Lung (tissue), 12 donors: ENCODE data around the gene LARP4. TPM values are rescaled to one million over a fixed set of nuclear protein-coding genes. Genes with fewer than 3 reads are reported as not detected.

Experiments
- ATAC-seq: fragments of 200-7000 bp; cut with Tn5 transposase; one replicate; pipeline ENCODE4 v1.9.1; 2020; ENCODE audit warnings: moderate number of reproducible peaks; ENCODE audit not compliant: insufficient read depth, low FRiP score
- DNase-seq, 3 donors: peaks; one replicate each; pipeline ENCODE4 v3.0.0-alpha.2; 2013 to 2017
- H3K27ac ChIP-seq, 2 donors: one replicate each; pipeline ENCODE4 v1.5.1; 2013; ENCODE audit warnings: mild to moderate bottlenecking in 2 of 2, moderate library complexity in 2 of 2, control low read depth in 1 of 2, inconsistent platforms in 1 of 2, low read depth in 1 of 2, low read length in 1 of 2
- H3K27me3 ChIP-seq, 3 donors: one replicate each; pipeline ENCODE4 v1.5.1; 2013; ENCODE audit warnings: low read length in 2 of 3; ENCODE audit not compliant: control insufficient read depth in 3 of 3, insufficient read depth in 3 of 3
- H3K36me3 ChIP-seq, 4 donors: one replicate each; pipeline ENCODE4 v1.5.1; 2013; ENCODE audit warnings: low read length in 4 of 4, mild to moderate bottlenecking in 1 of 4, moderate library complexity in 1 of 4; ENCODE audit not compliant: control insufficient read depth in 4 of 4, insufficient read depth in 4 of 4
- H3K4me1 ChIP-seq, 5 donors: one replicate each; pipeline ENCODE4 v1.5.1; 2013; ENCODE audit warnings: low read length in 5 of 5, mild to moderate bottlenecking in 2 of 5, moderate library complexity in 1 of 5; ENCODE audit not compliant: control insufficient read depth in 5 of 5, insufficient read depth in 5 of 5
- H3K4me3 ChIP-seq: one replicate; pipeline ENCODE4 v1.5.1; 2013; ENCODE audit warnings: mild to moderate bottlenecking, control low read depth, moderate library complexity
- H3K9ac ChIP-seq, 2 donors: one replicate each; pipeline ENCODE4 v1.5.1; 2013; ENCODE audit warnings: low read length in 2 of 2, control low read depth in 1 of 2; ENCODE audit not compliant: insufficient read depth in 1 of 2
- H3K9me3 ChIP-seq, 4 donors: one replicate each; pipeline ENCODE4 v1.5.1; 2013; ENCODE audit warnings: low read length in 3 of 4, mild to moderate bottlenecking in 1 of 4, moderate library complexity in 1 of 4; ENCODE audit not compliant: control insufficient read depth in 4 of 4, insufficient read depth in 3 of 4
- WGBS, 2 donors: extraction: QIAGEN DNeasy Blood & Tissue Kit; methylation state at CpG; one replicate each; pipeline ENCODE4 v1.1.7; 2013; 5-methylcytosine and 5-hydroxymethylcytosine counted together
- polyA plus RNA-seq, 2 donors: library from polyadenylated mRNA; stranded (reverse); fragments of 200-250 nt; gene quantifications; one replicate each; pipeline ENCODE4 v1.2.1, GENCODE V29; 2013
- total RNA-seq, 2 donors: library from RNA; depleted of rRNA in 1 of 2; stranded (reverse); fragments of >200 nt in 1 of 2; gene quantifications; one replicate each; pipeline ENCODE4 v1.2.1, GENCODE V29; 2014 to 2021
- TF ChIP-seq, protein P1 (sequence below): IDR thresholded peaks from 2 replicates; pipeline ENCODE4 v1.5.1; 2012; ENCODE audit warnings: mild to moderate bottlenecking; ENCODE audit errors: control extremely low read depth, extremely low read depth
- donor health status: control.
- donor health status: control.
- donor health status: Bipolar disorder and iron deficiency.
- donor health status: healthy.
- donor health status: DM: yes; HTN: yes; CAD: no.

The LARP4 gene
- total and polyA plus RNA-seq, 4 donors = 10.9 to 69.4 (median 32.3) TPM

DNA sequence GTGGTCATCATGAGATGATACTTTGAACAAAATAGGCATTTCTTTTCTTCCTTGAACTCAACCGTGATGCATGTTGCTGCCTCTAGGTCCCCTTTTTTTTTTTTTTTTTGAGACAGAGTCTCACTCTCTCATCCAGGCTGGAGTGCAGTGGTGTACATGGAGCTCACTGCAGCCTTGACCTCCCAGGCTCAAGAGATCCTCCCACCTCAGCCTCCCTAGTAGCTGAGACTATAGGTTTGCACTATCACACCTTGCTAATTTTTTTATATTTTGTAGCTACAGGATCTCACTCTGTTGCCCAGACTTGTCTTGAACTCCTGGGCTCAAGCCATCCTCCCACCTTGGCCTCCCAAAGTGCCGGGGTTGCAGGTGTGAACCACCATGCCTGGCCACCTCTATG is 124.7 kb downstream of the LARP4 start:
- TF ChIP-seq, protein P1, sequence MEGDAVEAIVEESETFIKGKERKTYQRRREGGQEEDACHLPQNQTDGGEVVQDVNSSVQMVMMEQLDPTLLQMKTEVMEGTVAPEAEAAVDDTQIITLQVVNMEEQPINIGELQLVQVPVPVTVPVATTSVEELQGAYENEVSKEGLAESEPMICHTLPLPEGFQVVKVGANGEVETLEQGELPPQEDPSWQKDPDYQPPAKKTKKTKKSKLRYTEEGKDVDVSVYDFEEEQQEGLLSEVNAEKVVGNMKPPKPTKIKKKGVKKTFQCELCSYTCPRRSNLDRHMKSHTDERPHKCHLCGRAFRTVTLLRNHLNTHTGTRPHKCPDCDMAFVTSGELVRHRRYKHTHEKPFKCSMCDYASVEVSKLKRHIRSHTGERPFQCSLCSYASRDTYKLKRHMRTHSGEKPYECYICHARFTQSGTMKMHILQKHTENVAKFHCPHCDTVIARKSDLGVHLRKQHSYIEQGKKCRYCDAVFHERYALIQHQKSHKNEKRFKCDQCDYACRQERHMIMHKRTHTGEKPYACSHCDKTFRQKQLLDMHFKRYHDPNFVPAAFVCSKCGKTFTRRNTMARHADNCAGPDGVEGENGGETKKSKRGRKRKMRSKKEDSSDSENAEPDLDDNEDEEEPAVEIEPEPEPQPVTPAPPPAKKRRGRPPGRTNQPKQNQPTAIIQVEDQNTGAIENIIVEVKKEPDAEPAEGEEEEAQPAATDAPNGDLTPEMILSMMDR = no peak
- H3K27ac ChIP-seq = no peak overlapping the region
- 92 to 97% methylated on average over 2 of the region's 2 CpGs for WGBS, 2 donors
- H3K9ac ChIP-seq = no peak overlapping the region
- no peaks in the 10 kb centered on the region for H3K27me3 ChIP-seq
- no peak for DNase-seq
- H3K9me3 ChIP-seq = no peaks in the 10 kb centered on the region
- no peak overlapping the region for H3K4me3 ChIP-seq
- peaks cover 0 to 15% (median 3%) of the 10 kb centered on the region in 5 donors for H3K4me1 ChIP-seq
- H3K36me3 ChIP-seq = peaks cover 0 to 7% (median 2%) of the 10 kb centered on the region in 4 donors
- no peak for ATAC-seq

DNA sequence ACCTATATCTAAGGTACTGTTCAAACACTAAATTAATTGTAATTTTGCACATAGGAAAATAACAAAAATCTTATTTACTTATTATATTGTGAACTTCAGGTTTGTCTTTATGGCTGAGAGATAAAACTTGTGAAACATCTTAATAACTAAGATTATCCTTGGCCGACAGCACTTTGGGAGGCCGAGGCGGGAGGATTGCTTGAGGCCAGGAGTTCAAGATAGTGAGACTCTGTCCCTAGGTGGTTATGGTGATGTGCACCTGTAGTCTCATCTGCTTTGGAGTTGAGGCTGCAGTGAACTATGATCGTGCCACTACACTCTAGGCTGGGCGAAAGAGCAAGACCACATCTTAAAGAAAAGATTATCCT is 126.7 kb downstream of the LARP4 start:
- TF ChIP-seq, protein P1 = no peak
- 97 to 98% methylated on average over 5 of the region's 5 CpGs for WGBS, 2 donors
- Histone ChIP-seq H3K9ac (no peak overlapping the region), H3K27me3 (no peaks in the 10 kb centered on the region), H3K4me3 (no peak overlapping the region), H3K4me1 (peaks cover 0 to 9% (median 3%) of the 10 kb centered on the region in 5 donors), H3K27ac (no peak overlapping the region), H3K9me3 (no peaks in the 10 kb centered on the region), H3K36me3 (peaks cover 0 to 7% (median 2%) of the 10 kb centered on the region in 4 donors)
- ATAC-seq (no peak), DNase-seq (no peak)

DNA sequence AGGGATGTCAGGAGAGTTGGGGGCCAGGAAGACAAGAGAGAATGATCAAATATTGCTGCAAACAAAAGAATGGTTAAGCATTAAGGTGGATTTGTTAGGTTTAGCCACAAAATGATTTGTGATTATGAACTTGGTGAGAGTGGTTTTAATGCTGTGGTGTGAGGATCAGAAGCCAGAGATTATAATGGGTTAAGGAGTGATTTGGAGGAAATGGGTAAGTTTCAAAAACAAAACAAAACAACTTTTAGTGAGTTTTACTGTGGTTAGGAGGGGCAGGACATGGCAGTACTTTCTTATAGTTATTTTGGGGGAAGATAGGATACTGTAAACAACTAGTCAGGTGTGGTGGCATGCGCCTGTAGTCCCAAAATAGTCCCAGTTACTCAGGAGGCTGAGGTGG is 128.1 kb downstream of the LARP4 start:
- Histone ChIP-seq H3K4me1 (peaks cover 0 to 20% (median 3%) of the 10 kb centered on the region in 5 donors), H3K27ac (no peak overlapping the region), H3K27me3 (no peaks in the 10 kb centered on the region), H3K9ac (no peak overlapping the region), H3K9me3 (no peaks in the 10 kb centered on the region), H3K36me3 (peaks cover 0 to 7% (median 2%) of the 10 kb centered on the region in 4 donors), H3K4me3 (no peak overlapping the region)
- no peak for DNase-seq
- WGBS, 2 donors = 89 to 98% methylated on average over 1 of the region's 1 CpG
- no peak for ATAC-seq
- TF ChIP-seq, protein P1 = no peak

DNA sequence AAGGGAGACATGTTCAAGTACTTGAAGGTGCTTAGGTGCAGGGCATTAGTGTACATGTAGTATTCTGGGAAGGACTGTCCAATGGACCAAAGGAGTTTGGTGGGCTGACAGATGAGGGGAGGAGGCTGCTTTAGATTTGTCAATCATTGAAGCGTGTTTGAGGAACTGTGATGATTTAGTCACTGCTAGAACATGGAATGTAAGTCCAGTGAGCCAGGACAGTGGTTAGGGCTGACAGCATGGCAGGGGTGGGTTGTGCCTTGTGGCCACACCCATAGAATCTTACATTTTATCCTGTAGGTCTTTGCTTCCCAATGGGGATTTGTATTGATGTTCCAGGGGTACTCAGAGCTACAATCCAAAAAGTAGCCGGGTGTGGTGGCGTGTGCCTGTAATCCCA is 128.7 kb downstream of the LARP4 start:
- Histone ChIP-seq H3K27me3 (no peaks in the 10 kb centered on the region), H3K4me3 (no peak overlapping the region), H3K4me1 (peaks cover 0 to 20% (median 3%) of the 10 kb centered on the region in 5 donors), H3K9me3 (no peaks in the 10 kb centered on the region), H3K27ac (no peak overlapping the region), H3K9ac (no peak overlapping the region), H3K36me3 (peaks cover 0 to 4% (median 2%) of the 10 kb centered on the region in 4 donors)
- WGBS, 2 donors = 81 to 87% methylated on average over 3 of the region's 3 CpGs
- no peak for ATAC-seq
- TF ChIP-seq, protein P1 = no peak
- DNase-seq = no peak
